Measurements from ENCODE around the gene LNP1. TPM values are rescaled to one million over a fixed set of nuclear protein-coding genes. Genes with fewer than 3 reads are reported as not detected.

Gene LNP1
- total and polyA plus RNA-seq, 12 donors = 0.71 to 6.5 (median 2.4) TPM

DNA sequence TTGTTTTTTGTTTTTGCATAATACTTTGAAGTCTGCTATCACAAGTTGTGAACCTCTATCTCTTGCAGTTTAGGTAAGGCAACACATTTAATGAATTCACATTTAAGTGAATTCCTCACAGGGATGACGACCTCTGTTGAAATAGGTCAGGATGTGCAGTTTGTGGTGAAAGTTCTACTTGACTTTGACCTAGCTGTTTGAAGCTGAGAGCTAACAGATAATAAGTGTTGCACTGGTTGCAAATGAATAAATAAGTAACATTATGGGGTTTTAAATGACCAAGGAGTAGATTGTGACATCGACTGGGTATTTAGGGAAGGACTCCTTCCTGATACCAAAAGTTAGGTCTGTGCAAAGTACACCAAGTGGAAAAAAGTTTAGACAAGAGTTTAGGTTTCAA lies 42.9 kb upstream of the LNP1 start:
- H3K36me3 ChIP-seq (replicated peaks in 1 of 2) = peaks cover 0 to 18% of the 10 kb centered on the region in 2 donors
- H3K27ac ChIP-seq = no peak overlapping the region
- H3K4me3 ChIP-seq = no peak overlapping the region
- no peak for DNase-seq
- no peaks in the 10 kb centered on the region for H3K9me3 ChIP-seq (replicated peaks in 1 of 3)
- no peaks in the 10 kb centered on the region for H3K27me3 ChIP-seq
- intact Hi-C loops (cut with DNase I) = no loop called here
- TF ChIP-seq, protein P1, sequence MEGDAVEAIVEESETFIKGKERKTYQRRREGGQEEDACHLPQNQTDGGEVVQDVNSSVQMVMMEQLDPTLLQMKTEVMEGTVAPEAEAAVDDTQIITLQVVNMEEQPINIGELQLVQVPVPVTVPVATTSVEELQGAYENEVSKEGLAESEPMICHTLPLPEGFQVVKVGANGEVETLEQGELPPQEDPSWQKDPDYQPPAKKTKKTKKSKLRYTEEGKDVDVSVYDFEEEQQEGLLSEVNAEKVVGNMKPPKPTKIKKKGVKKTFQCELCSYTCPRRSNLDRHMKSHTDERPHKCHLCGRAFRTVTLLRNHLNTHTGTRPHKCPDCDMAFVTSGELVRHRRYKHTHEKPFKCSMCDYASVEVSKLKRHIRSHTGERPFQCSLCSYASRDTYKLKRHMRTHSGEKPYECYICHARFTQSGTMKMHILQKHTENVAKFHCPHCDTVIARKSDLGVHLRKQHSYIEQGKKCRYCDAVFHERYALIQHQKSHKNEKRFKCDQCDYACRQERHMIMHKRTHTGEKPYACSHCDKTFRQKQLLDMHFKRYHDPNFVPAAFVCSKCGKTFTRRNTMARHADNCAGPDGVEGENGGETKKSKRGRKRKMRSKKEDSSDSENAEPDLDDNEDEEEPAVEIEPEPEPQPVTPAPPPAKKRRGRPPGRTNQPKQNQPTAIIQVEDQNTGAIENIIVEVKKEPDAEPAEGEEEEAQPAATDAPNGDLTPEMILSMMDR (IDR thresholded peaks at IDR 0.05) = no peak
- TF ChIP-seq POLR2A (IDR thresholded peaks at IDR 0.05) = no peak
- H3K4me1 ChIP-seq (replicated peaks in 1 of 2) = no peaks in the 10 kb centered on the region
- 87 to 93% (median 89%) methylated on average over 2 of the region's 2 CpGs for WGBS, 4 donors

GRCh38 chr3:100359035-100359434 lies 42.3 kb upstream of the LNP1 start:
- TF ChIP-seq POLR2A (IDR thresholded peaks at IDR 0.05) = no peak
- TF ChIP-seq, protein P1 (IDR thresholded peaks at IDR 0.05) = no peak
- DNase-seq = no peak
- Histone ChIP-seq H3K27ac (no peak overlapping the region), H3K27me3 (no peaks in the 10 kb centered on the region), H3K36me3 (replicated peaks in 1 of 2) (peaks cover 0 to 15% of the 10 kb centered on the region in 2 donors), H3K4me1 (replicated peaks in 1 of 2) (no peaks in the 10 kb centered on the region), H3K4me3 (no peak overlapping the region), H3K9me3 (replicated peaks in 1 of 3) (no peaks in the 10 kb centered on the region)
- intact Hi-C loops (cut with DNase I) = no loop called here
- WGBS, 4 donors = 95 to 99% (median 96%) methylated on average over 3 of the region's 3 CpGs

GRCh38 chr3:100360757-100361496 lies 40.4 kb upstream of the LNP1 start:
- H3K9me3 ChIP-seq (replicated peaks in 1 of 3) = no peaks in the 10 kb centered on the region
- H3K27me3 ChIP-seq = no peaks in the 10 kb centered on the region
- no peak for DNase-seq
- no peaks in the 10 kb centered on the region for H3K4me1 ChIP-seq (replicated peaks in 1 of 2)
- 95 to 98% (median 97%) methylated on average over 4 of the region's 4 CpGs for WGBS, 4 donors
- H3K4me3 ChIP-seq = no peak overlapping the region
- intact Hi-C loops (cut with DNase I) = no loop called here
- no peak for TF ChIP-seq POLR2A (IDR thresholded peaks at IDR 0.05)
- TF ChIP-seq, protein P1 (IDR thresholded peaks at IDR 0.05) = no peak
- peaks cover 0 to 8% of the 10 kb centered on the region in 2 donors for H3K36me3 ChIP-seq (replicated peaks in 1 of 2)
- no peak overlapping the region for H3K27ac ChIP-seq

GRCh38 chr3:100361897-100362296 lies 39.4 kb upstream of the LNP1 start:
- no peaks in the 10 kb centered on the region for H3K4me1 ChIP-seq (replicated peaks in 1 of 2)
- no peak overlapping the region for H3K4me3 ChIP-seq
- no peak for DNase-seq
- peaks cover 0 to 16% of the 10 kb centered on the region in 2 donors for H3K36me3 ChIP-seq (replicated peaks in 1 of 2)
- no peak overlapping the region for H3K27ac ChIP-seq
- 83 to 93% (median 87%) methylated on average over 1 of the region's 1 CpG for WGBS, 4 donors
- H3K27me3 ChIP-seq = no peaks in the 10 kb centered on the region
- no peaks in the 10 kb centered on the region for H3K9me3 ChIP-seq (replicated peaks in 1 of 3)
- no peak for TF ChIP-seq POLR2A (IDR thresholded peaks at IDR 0.05)
- TF ChIP-seq, protein P1 (IDR thresholded peaks at IDR 0.05) = no peak
- intact Hi-C loops (cut with DNase I) = no loop called here
